IMR-90 (cell line): Measurements from ENCODE around the gene ZFHX3. TPM values are rescaled to one million over a fixed set of nuclear protein-coding genes. Genes with fewer than 3 reads are reported as not detected.

ENCODE experiments used
- ATAC-seq: fragments of 200-7000 bp; cut with Tn5 transposase; 2 replicates; pipeline ENCODE4 v1.9.1; 2020; ENCODE audit warnings: low read depth, mild to moderate bottlenecking, moderate library complexity
- BruUV-seq: library from RNA; stranded (reverse); fragments of 400-500 nt; replicated peaks from 2 replicates; lab custom pipeline; 2021; lab: Mats Ljungman, UMichigan
- CTCF ChIA-PET: fragments of 300-600 bp; formaldehyde crosslinking; extraction: SDS; loops from one replicate; lab custom pipeline; 2021; ENCODE audit warnings: antibody characterized with exemption; lab: Yijun Ruan, JAX
- POLR2A ChIA-PET: fragments of 300-600 bp; sonication (Branson Sonifier 250); formaldehyde crosslinking; loops from one replicate; lab custom pipeline; 2022; ENCODE audit warnings: antibody characterized with exemption; ENCODE audit not compliant: unreplicated experiment; lab: Charles Lee
- DNase-seq: peaks from one replicate; pipeline ENCODE4 v3.0.0; 2013
- H2AFZ ChIP-seq: replicated peaks from 2 replicates; pipeline ENCODE3; 2013; ENCODE audit warnings: low read length, mild to moderate bottlenecking; ENCODE audit not compliant: poor library complexity
- H2AK5ac ChIP-seq: 2 replicates; pipeline ENCODE4 v1.6.1; 2013; ENCODE audit warnings: low read depth, low read length, inconsistent platforms
- H2AK9ac ChIP-seq: replicated peaks from 2 replicates; pipeline ENCODE3; 2013; ENCODE audit warnings: mild to moderate bottlenecking, low read depth, low read length, moderate library complexity; ENCODE audit not compliant: poor library complexity
- H2BK120ac ChIP-seq: 2 replicates; pipeline ENCODE4 v1.6.1; 2013; ENCODE audit warnings: low read depth, low read length, inconsistent platforms
- H2BK15ac ChIP-seq: 3 replicates; pipeline ENCODE4 v1.6.1; 2013; ENCODE audit warnings: low read depth, low read length, inconsistent platforms
- H2BK20ac ChIP-seq: 2 replicates; pipeline ENCODE4 v1.6.1; 2013; ENCODE audit warnings: low read depth, mild to moderate bottlenecking, inconsistent platforms, low read length, moderate library complexity
- H2BK5ac ChIP-seq: 2 replicates; pipeline ENCODE4 v1.6.1; 2013; ENCODE audit warnings: mild to moderate bottlenecking, low read depth, low read length, inconsistent platforms; ENCODE audit not compliant: poor library complexity, severe bottlenecking
- H3K14ac ChIP-seq: replicated peaks from 2 replicates; pipeline ENCODE4 v1.6.1; 2013; ENCODE audit warnings: low read depth, low read length, inconsistent platforms
- H3K18ac ChIP-seq: 2 replicates; pipeline ENCODE4 v1.6.1; 2013; ENCODE audit warnings: low read depth, low read length, control low read depth
- H3K23ac ChIP-seq: 2 replicates; pipeline ENCODE4 v1.6.1; 2013; ENCODE audit warnings: low read depth, low read length, inconsistent platforms
- H3K27ac ChIP-seq: 2 replicates; pipeline ENCODE4 v1.5.1; 2013; ENCODE audit warnings: mild to moderate bottlenecking, control low read depth, low read length; ENCODE audit not compliant: insufficient read depth
- H3K27me3 ChIP-seq: 2 replicates; pipeline ENCODE4 v1.6.1; 2013; ENCODE audit warnings: low read length; ENCODE audit not compliant: control insufficient read depth, insufficient read depth
- H3K36me3 ChIP-seq: 2 replicates; pipeline ENCODE4 v1.6.1; 2013; ENCODE audit warnings: low read length, mixed read lengths; ENCODE audit not compliant: control insufficient read depth, insufficient read depth
- H3K4ac ChIP-seq: 2 replicates; pipeline ENCODE4 v1.6.1; 2013; ENCODE audit warnings: low read depth, low read length, inconsistent platforms
- H3K4me1 ChIP-seq: 2 replicates; pipeline ENCODE4 v1.6.1; 2013; ENCODE audit warnings: low read length, mixed read lengths; ENCODE audit not compliant: control insufficient read depth, insufficient read depth
- H3K4me2 ChIP-seq: 2 replicates; pipeline ENCODE4 v1.6.1; 2013; ENCODE audit warnings: low read depth, mild to moderate bottlenecking, control low read depth, low read length, moderate library complexity
- H3K4me3 ChIP-seq: 2 replicates; pipeline ENCODE4 v1.5.1; 2013; ENCODE audit warnings: low read depth, mild to moderate bottlenecking, control low read depth, low read length, moderate library complexity; ENCODE audit not compliant: insufficient read depth
- H3K56ac ChIP-seq: 2 replicates; pipeline ENCODE4 v1.6.1; 2013; ENCODE audit warnings: low read length, inconsistent platforms; ENCODE audit not compliant: insufficient read depth; ENCODE audit errors: extremely low read depth
- H3K79me1 ChIP-seq, 2 experiments: 2 replicates each; pipeline ENCODE4 v1.6.1; 2013; ENCODE audit warnings: low read length in 2 of 2, inconsistent platforms in 1 of 2, low read depth in 1 of 2
- H3K9ac ChIP-seq: 2 replicates; pipeline ENCODE4 v1.6.1; 2013; ENCODE audit warnings: low read depth, low read length, control low read depth
- H3K9me1 ChIP-seq: 2 replicates; pipeline ENCODE4 v1.6.1; 2013; ENCODE audit warnings: low read length, inconsistent platforms; ENCODE audit not compliant: insufficient read depth
- H3K9me3 ChIP-seq: 2 replicates; pipeline ENCODE4 v1.6.1; 2013; ENCODE audit warnings: low read length; ENCODE audit not compliant: control insufficient read depth, insufficient read depth
- H4K20me1 ChIP-seq: 2 replicates; pipeline ENCODE4 v1.6.1; 2013; ENCODE audit warnings: low read length, inconsistent platforms; ENCODE audit not compliant: insufficient read depth
- H4K5ac ChIP-seq: 2 replicates; pipeline ENCODE4 v1.6.1; 2013; ENCODE audit warnings: mild to moderate bottlenecking, low read depth, low read length, control low read depth
- H4K8ac ChIP-seq, 2 experiments: 2 replicates each; pipeline ENCODE4 v1.6.1; 2013; ENCODE audit warnings: low read depth in 2 of 2, low read length in 2 of 2, control low read depth in 1 of 2, inconsistent platforms in 1 of 2
- H4K91ac ChIP-seq: 2 replicates; pipeline ENCODE4 v1.6.1; 2013; ENCODE audit warnings: low read depth, low read length, inconsistent platforms; ENCODE audit not compliant: insufficient read depth
- BHLHE40 ChIP-seq: fragments of 150-350 bp; IDR thresholded peaks from 2 replicates; pipeline ENCODE4 v1.6.1; 2016; ENCODE audit warnings: mild to moderate bottlenecking, low read depth, low read length
- CEBPB ChIP-seq: IDR thresholded peaks from 2 replicates; pipeline ENCODE4 v1.6.1; 2012; ENCODE audit warnings: low read depth, low read length, improper control_type of control experiment
- CHD1 ChIP-seq: IDR thresholded peaks from 2 replicates; pipeline ENCODE4 v1.6.1; 2012; ENCODE audit warnings: low read depth, low read length, improper control_type of control experiment
- FOS ChIP-seq: fragments of 150-350 bp; IDR thresholded peaks from 2 replicates; pipeline ENCODE4 v1.6.1; 2016; ENCODE audit warnings: low read depth, low read length
- MAFK ChIP-seq: IDR thresholded peaks from 2 replicates; pipeline ENCODE4 v1.6.1; 2012; ENCODE audit warnings: low read depth, low read length, improper control_type of control experiment
- MAZ ChIP-seq: IDR thresholded peaks from 2 replicates; pipeline ENCODE4 v1.6.1; 2012; ENCODE audit warnings: low read depth, mild to moderate bottlenecking, low read length, improper control_type of control experiment, moderate library complexity, borderline replicate concordance
- MXI1 ChIP-seq: IDR thresholded peaks from 2 replicates; pipeline ENCODE4 v1.6.1; 2012; ENCODE audit warnings: low read depth, mild to moderate bottlenecking, low read length, moderate library complexity, borderline replicate concordance
- NFE2L2 ChIP-seq: fragments of 150-350 bp; IDR thresholded peaks from 2 replicates; pipeline ENCODE4 v1.6.1; 2016; ENCODE audit warnings: low read depth, mild to moderate bottlenecking, low read length
- POLR2A ChIP-seq: IDR thresholded peaks from 2 replicates; pipeline ENCODE4 v1.6.1; 2012; ENCODE audit warnings: mild to moderate bottlenecking, low read depth, low read length
- RCOR1 ChIP-seq: IDR thresholded peaks from 2 replicates; pipeline ENCODE4 v1.6.1; 2012; ENCODE audit warnings: mild to moderate bottlenecking, low read length, improper control_type of control experiment; ENCODE audit not compliant: insufficient replicate concordance
- RFX5 ChIP-seq: IDR thresholded peaks from 2 replicates; pipeline ENCODE4 v1.8.0; 2012; ENCODE audit warnings: low read depth, mild to moderate bottlenecking, low read length, moderate library complexity
- SMC3 ChIP-seq: fragments of 150-350 bp; IDR thresholded peaks from 2 replicates; pipeline ENCODE4 v1.6.1; 2016; ENCODE audit warnings: low read depth, mild to moderate bottlenecking, antibody characterized with exemption, low read length, moderate library complexity
- WGBS, 2 experiments: methylation state at CpG; one replicate each; pipeline versions ENCODE4 v1.1.5 to v1.1.7; 2013; ENCODE audit warnings: missing lambda C conversion rate in 2 of 2; ENCODE audit not compliant: insufficient read length in 1 of 2; ENCODE audit errors: extremely low coverage in 2 of 2; 5-methylcytosine and 5-hydroxymethylcytosine counted together
- dilution Hi-C: fragments of 300-500 bp; cut with HindIII; formaldehyde crosslinking; loops from one replicate; pipeline ENCODE4 v1.14.3; 2018; ENCODE audit warnings: low sequenced_read_pairs; ENCODE audit not compliant: unreplicated experiment
- in situ Hi-C: fragments of 300-500 bp; cut with MboI; formaldehyde crosslinking; loops from 3 replicates; pipeline ENCODE4 v1.14.3; 2019; ENCODE audit warnings: low sequenced_read_pairs, inconsistent platforms, mixed read lengths
- intact Hi-C: fragments of 100-400 bp; cut with micrococcal nuclease; formaldehyde crosslinking; loops from 2 replicates; pipeline ENCODE4 v1.10.0; 2022
- polyA plus RNA-seq, 3 experiments: library from polyadenylated mRNA; depleted of rRNA; stranded (reverse); fragments of >200 nt; gene quantifications; 2 replicates each; pipeline ENCODE4 v1.2.3, GENCODE V29; 2012; ENCODE audit warnings: low replicate concordance in 1 of 3
- total RNA-seq: library from RNA; depleted of rRNA; stranded (reverse); fragments of >200 nt; gene quantifications from 2 replicates; pipeline ENCODE4 v1.2.3, GENCODE V29; 2012
- TF ChIP-seq, protein P1 (sequence below): fragments of 150-350 bp; IDR thresholded peaks from 2 replicates; pipeline ENCODE4 v1.6.1; 2017; ENCODE audit warnings: mild to moderate bottlenecking, antibody characterized with exemption, low read length, low read depth
- TF ChIP-seq, protein P2 (sequence below): fragments of 150-350 bp; IDR thresholded peaks from 2 replicates; pipeline ENCODE4 v1.6.1; 2016; ENCODE audit warnings: low read depth, mild to moderate bottlenecking, low read length, moderate library complexity, borderline replicate concordance
- TF ChIP-seq, protein P3 (sequence below): conservative IDR thresholded peaks from 2 replicates; pipeline ENCODE4 v1.5.1; 2012; ENCODE audit warnings: mild to moderate bottlenecking, low read depth, low read length, improper control_type of control experiment

The ZFHX3 gene
- total and polyA plus RNA-seq, 2 of the 4 experiments (the other 2 are of a cell fraction): 1.4 to 1.7 TPM

DNA sequence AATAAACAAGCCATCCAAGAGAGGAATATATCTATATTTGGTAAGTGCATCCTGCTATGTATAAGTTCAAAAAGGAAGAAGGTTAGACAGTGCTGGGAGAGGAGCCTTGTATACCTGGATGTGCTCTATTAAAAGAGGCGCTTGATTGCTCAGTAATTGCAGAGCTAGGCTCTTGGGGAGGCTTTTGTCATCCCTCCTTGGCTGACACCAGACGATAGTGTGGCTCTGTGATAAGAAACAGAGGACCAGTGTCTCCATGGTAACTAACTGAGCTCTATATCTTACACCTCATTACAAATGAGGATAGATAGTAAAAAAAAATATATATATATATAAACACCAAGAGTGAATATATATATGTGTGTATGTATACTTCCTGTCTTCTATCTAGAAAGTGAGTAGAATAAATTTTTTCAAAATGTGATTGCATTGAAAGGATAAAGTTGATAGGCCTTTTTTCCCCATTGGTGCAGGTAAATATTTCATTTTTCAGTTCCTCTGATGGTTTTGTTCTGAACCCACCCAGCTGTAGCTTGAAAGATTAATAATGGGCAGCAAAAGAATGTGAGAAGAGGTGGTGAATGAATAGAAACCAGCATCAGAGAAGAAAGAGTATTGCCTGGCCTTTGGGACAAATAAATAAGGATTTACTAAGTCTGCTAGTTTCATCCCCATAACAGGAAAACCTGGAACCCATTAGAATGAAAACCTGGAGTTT is 303.7 kb downstream of the ZFHX3 start:
- H4K91ac ChIP-seq: no peak overlapping the region
- TF ChIP-seq CHD1: no peak
- TF ChIP-seq MAZ: no peak
- TF ChIP-seq CEBPB: no peak
- TF ChIP-seq MXI1: no peak
- TF ChIP-seq MAFK: no peak
- TF ChIP-seq, protein P1, sequence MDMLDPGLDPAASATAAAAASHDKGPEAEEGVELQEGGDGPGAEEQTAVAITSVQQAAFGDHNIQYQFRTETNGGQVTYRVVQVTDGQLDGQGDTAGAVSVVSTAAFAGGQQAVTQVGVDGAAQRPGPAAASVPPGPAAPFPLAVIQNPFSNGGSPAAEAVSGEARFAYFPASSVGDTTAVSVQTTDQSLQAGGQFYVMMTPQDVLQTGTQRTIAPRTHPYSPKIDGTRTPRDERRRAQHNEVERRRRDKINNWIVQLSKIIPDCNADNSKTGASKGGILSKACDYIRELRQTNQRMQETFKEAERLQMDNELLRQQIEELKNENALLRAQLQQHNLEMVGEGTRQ: no peak
- TF ChIP-seq POLR2A: no peak
- TF ChIP-seq RFX5: no peak
- no peak for TF ChIP-seq RCOR1
- TF ChIP-seq, protein P2, sequence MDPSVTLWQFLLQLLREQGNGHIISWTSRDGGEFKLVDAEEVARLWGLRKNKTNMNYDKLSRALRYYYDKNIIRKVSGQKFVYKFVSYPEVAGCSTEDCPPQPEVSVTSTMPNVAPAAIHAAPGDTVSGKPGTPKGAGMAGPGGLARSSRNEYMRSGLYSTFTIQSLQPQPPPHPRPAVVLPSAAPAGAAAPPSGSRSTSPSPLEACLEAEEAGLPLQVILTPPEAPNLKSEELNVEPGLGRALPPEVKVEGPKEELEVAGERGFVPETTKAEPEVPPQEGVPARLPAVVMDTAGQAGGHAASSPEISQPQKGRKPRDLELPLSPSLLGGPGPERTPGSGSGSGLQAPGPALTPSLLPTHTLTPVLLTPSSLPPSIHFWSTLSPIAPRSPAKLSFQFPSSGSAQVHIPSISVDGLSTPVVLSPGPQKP: no peak
- no peak for TF ChIP-seq SMC3
- TF ChIP-seq NFE2L2: no peak
- no peak for TF ChIP-seq BHLHE40
- no peak for TF ChIP-seq FOS
- TF ChIP-seq, protein P3, sequence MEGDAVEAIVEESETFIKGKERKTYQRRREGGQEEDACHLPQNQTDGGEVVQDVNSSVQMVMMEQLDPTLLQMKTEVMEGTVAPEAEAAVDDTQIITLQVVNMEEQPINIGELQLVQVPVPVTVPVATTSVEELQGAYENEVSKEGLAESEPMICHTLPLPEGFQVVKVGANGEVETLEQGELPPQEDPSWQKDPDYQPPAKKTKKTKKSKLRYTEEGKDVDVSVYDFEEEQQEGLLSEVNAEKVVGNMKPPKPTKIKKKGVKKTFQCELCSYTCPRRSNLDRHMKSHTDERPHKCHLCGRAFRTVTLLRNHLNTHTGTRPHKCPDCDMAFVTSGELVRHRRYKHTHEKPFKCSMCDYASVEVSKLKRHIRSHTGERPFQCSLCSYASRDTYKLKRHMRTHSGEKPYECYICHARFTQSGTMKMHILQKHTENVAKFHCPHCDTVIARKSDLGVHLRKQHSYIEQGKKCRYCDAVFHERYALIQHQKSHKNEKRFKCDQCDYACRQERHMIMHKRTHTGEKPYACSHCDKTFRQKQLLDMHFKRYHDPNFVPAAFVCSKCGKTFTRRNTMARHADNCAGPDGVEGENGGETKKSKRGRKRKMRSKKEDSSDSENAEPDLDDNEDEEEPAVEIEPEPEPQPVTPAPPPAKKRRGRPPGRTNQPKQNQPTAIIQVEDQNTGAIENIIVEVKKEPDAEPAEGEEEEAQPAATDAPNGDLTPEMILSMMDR: no peak
- H2AFZ ChIP-seq: no peak overlapping the region
- no peak overlapping the region for H2AK5ac ChIP-seq
- no peak overlapping the region for H3K27ac ChIP-seq
- H4K8ac ChIP-seq: no peak overlapping the region
- no peak overlapping the region for H2BK120ac ChIP-seq
- intact Hi-C loops (no loop called here), dilution Hi-C loops (no loop called here), in situ Hi-C loops (no loop called here)
- no peak overlapping the region for H4K5ac ChIP-seq
- ATAC-seq (no peak), DNase-seq (no peak)
- no peaks in the 10 kb centered on the region for H4K20me1 ChIP-seq
- no peak overlapping the region for H3K9ac ChIP-seq
- no peaks in the 10 kb centered on the region for H3K9me3 ChIP-seq
- no peak overlapping the region for H2AK9ac ChIP-seq
- no peaks in the 10 kb centered on the region for H3K79me1 ChIP-seq
- POLR2A ChIA-PET: no interaction called here
- H2BK20ac ChIP-seq: no peak overlapping the region
- H2BK5ac ChIP-seq: no peak overlapping the region
- H3K4me2 ChIP-seq: no peak overlapping the region
- no peak overlapping the region for H3K4me3 ChIP-seq
- CTCF ChIA-PET: no interaction called here
- no peaks in the 10 kb centered on the region; the same call in 1 of the 2 replicates for H3K9me1 ChIP-seq
- no peak overlapping the region for H3K4ac ChIP-seq
- no CpG with 5 or more reads among the region's 2 CpGs for WGBS, 2 experiments
- no peak overlapping the region for H3K14ac ChIP-seq
- no peaks in the 10 kb centered on the region for H3K36me3 ChIP-seq
- H3K23ac ChIP-seq: no peak overlapping the region
- BruUV-seq: no TSS peak
- no peaks in the 10 kb centered on the region for H3K27me3 ChIP-seq
- H2BK15ac ChIP-seq: no peak overlapping the region
- H3K56ac ChIP-seq: no peak overlapping the region
- no peaks in the 10 kb centered on the region for H3K4me1 ChIP-seq
- no peak overlapping the region for H3K18ac ChIP-seq
